ENCODE data around the gene KPTN.

KPTN gene

GRCh38 chr19:47430041-47430802 is 53.8 kb downstream of the KPTN start:
- DNase-seq = no peak

GRCh38 chr19:47429140-47429793 is 54.8 kb downstream of the KPTN start:
- DNase-seq = no peak

- DNase-seq = peak; percentile 42
These were observed 55.7 kb downstream of the KPTN start for GRCh38 chr19:47428177-47428894.

GRCh38 chr19:47427241-47428176 is 56.5 kb downstream of the KPTN start:
- DNase-seq = no peak

Data from SIG-M5 (cell line).